Body of pancreas (tissue), 4 donors: ENCODE data around the gene PCYOX1L.

Experiments
- POLR2A ChIP-seq, 3 donors: fragments of 450-650 bp; IDR thresholded peaks; one replicate each; pipeline ENCODE4 v1.6.1; 2016; ENCODE audit warnings: antibody characterized with exemption in 3 of 3, mild to moderate bottlenecking in 2 of 3
- TF ChIP-seq, protein P1 (sequence below), 7 experiments: fragments of 450-650 bp in 4 of 7; fragments of 200-600 bp in 3 of 7; sonication (generic) in 3 of 7; IDR thresholded peaks; one replicate each; pipeline ENCODE4 v1.5.1; 2016 to 2019; ENCODE audit warnings: antibody characterized with exemption in 7 of 7

DNA sequence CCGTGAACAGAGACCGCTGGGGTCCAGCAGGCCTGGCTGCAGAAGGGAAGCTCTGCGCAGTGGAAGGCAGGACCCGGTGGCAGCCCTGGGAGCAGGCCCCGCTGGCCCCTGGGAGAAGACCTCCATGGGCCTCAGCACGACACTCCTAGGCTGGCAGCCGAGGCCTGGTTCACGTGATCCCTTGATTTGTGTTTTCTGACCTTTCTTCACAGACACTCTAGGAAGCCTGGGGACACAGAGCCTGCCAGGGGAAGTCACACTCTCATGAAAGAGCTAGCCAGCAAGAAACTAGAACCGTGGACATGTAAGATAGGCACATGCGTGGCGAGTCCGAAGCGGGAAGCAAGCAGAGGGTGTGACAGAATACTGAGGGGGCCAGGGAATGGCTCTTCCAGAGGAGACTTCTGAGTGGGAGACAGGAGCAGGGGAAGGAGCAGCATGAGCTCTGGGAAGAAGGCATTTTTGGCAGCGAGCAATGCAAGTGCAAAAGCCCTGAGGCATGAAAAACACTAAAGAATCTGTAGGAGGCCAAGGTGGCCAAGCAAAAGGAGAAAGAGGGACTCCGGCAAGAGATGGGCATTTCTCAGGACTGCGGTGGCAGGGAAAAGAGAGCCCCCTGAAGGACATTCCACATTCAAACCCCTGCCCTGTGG, 47.8 kb downstream of the PCYOX1L start:
- no peak for TF ChIP-seq POLR2A (IDR thresholded peaks at IDR 0.05)
- TF ChIP-seq, protein P1, sequence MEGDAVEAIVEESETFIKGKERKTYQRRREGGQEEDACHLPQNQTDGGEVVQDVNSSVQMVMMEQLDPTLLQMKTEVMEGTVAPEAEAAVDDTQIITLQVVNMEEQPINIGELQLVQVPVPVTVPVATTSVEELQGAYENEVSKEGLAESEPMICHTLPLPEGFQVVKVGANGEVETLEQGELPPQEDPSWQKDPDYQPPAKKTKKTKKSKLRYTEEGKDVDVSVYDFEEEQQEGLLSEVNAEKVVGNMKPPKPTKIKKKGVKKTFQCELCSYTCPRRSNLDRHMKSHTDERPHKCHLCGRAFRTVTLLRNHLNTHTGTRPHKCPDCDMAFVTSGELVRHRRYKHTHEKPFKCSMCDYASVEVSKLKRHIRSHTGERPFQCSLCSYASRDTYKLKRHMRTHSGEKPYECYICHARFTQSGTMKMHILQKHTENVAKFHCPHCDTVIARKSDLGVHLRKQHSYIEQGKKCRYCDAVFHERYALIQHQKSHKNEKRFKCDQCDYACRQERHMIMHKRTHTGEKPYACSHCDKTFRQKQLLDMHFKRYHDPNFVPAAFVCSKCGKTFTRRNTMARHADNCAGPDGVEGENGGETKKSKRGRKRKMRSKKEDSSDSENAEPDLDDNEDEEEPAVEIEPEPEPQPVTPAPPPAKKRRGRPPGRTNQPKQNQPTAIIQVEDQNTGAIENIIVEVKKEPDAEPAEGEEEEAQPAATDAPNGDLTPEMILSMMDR (IDR thresholded peaks at IDR 0.05) = no peak
